ENCODE results near the gene PGF. TPM values are rescaled to one million over a fixed set of nuclear protein-coding genes. Genes with fewer than 3 reads are reported as not detected.

The PGF gene
- total and polyA plus RNA-seq, 2 of the 13 experiments (the other 11 are each of a cell fraction or from before 2014, with no cell fraction given), result 10.7 to 27.5 TPM

GRCh38 chr14:74905595-74906142, 49.7 kb downstream of the PGF start (continued):
- TF ChIP-seq GABPB1 (CRISPR knock-in tag; IDR thresholded peaks at IDR 0.05) (peak; percentile 37; the same call in 1 of the 2 replicates), SMC3 (IDR thresholded peaks at IDR 0.05; ENCODE audit: low read length) (peak; percentile 81), TFDP2 (CRISPR knock-in tag; IDR thresholded peaks at IDR 0.05) (no peak), KDM2A (CRISPR knock-in tag; IDR thresholded peaks at IDR 0.05; ENCODE audit: borderline replicate concordance, low read depth) (peak; percentile 83), HDAC1 (CRISPR knock-in tag; IDR thresholded peaks at IDR 0.05) (0 out of 2 replicates have a peak, but pooled peaks have one; percentile 46), KLF6 (CRISPR knock-in tag; IDR thresholded peaks at IDR 0.05) (no peak), ARID5B (CRISPR knock-in tag; IDR thresholded peaks at IDR 0.05) (0 out of 2 replicates have a peak, but pooled peaks have one; percentile 20), CTCF (CRISPR knock-in tag; IDR thresholded peaks at IDR 0.05) (peak; percentile 96), THRA (CRISPR knock-in tag; IDR thresholded peaks at IDR 0.05; ENCODE audit: borderline replicate concordance) (0 out of 2 replicates have a peak, but pooled peaks have one; percentile 47), ZNF580 (CRISPR knock-in tag; IDR thresholded peaks at IDR 0.05; ENCODE audit: borderline replicate concordance, low read depth) (0 out of 2 replicates have a peak, but pooled peaks have one; percentile 55), ZFP36 (IDR thresholded peaks at IDR 0.05; ENCODE audit: borderline replicate concordance, low read depth, low read length, partially characterized antibody) (peak; percentile 25), ZNF362 (CRISPR knock-in tag; IDR thresholded peaks at IDR 0.05; ENCODE audit: borderline replicate concordance) (0 out of 2 replicates have a peak, but pooled peaks have one; percentile 31), ATF7 (IDR thresholded peaks at IDR 0.05) (no peak), ATF7 (CRISPR knock-in tag; IDR thresholded peaks at IDR 0.05) (no peak), ZFP91 (CRISPR knock-in tag; IDR thresholded peaks at IDR 0.05; ENCODE audit: borderline replicate concordance) (peak; percentile 59; the same call in 1 of the 2 replicates)
